HG03045 (cell line): ENCODE data around the gene ZNF860.
"Not testable (repeated sequence)": the region's sequence is repeated elsewhere in the genome, so short reads cannot be mapped to it uniquely, and the experiment has no call there.

Experiments used
- ATAC-seq: cut with Tn5 transposase; IDR thresholded peaks from one replicate; pipeline ENCODE4 v1.9.1; 2021; ENCODE audit warnings: mild to moderate bottlenecking, moderate library complexity; ENCODE audit not compliant: unreplicated experiment

Gene ZNF860

GRCh38 chr3:31996195-31996594, 14.6 kb downstream of the ZNF860 start:
- ATAC-seq: no peak

GRCh38 chr3:31997500-31997899, 15.9 kb downstream of the ZNF860 start:
- no peak for ATAC-seq

DNA sequence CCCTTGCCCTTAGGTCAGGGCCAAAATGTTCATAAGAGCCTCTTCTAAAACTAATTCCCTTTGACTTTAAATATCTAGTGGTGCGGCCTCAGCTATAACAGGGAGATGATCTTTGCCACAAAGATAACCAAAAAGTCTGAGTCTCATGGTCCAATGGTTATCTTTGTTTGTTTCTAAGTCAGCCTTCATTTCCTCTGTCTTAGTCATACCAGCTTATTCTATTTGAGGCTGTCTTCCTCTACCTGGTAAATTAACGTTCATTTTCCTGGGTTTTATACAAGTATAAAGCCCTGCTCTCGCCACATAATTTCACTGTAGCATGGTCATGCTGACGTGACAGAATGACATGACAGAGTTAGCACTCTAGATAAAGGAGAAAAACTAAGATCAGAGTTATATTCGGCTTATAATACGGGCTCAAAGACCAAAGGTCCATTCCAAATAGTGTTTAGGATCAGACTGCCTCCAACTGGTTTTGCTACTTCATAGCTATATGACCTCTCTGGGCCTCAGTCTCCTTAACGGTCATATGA, 18.4 kb downstream of the ZNF860 start:
- ATAC-seq: no peak

DNA sequence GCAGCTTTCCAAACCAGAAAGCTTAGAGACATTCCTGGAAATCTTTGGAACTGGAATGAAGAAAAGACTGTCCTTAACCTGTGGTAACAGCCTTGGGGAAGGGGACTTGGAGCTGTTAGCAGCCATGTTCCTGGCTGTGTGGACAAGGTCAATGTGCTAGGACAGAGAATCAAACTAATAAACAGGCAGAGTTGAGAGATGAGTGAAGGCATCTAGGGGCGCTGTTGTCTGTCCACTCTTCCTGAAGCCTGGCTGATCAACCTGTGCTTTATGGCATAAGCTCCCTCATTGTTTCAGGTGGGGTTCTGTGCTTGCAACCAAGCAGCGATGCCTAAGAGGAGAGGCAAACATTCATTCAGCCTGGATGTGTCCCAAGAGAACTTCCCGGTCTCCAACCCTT, 19.3 kb downstream of the ZNF860 start:
- no peak for ATAC-seq

DNA sequence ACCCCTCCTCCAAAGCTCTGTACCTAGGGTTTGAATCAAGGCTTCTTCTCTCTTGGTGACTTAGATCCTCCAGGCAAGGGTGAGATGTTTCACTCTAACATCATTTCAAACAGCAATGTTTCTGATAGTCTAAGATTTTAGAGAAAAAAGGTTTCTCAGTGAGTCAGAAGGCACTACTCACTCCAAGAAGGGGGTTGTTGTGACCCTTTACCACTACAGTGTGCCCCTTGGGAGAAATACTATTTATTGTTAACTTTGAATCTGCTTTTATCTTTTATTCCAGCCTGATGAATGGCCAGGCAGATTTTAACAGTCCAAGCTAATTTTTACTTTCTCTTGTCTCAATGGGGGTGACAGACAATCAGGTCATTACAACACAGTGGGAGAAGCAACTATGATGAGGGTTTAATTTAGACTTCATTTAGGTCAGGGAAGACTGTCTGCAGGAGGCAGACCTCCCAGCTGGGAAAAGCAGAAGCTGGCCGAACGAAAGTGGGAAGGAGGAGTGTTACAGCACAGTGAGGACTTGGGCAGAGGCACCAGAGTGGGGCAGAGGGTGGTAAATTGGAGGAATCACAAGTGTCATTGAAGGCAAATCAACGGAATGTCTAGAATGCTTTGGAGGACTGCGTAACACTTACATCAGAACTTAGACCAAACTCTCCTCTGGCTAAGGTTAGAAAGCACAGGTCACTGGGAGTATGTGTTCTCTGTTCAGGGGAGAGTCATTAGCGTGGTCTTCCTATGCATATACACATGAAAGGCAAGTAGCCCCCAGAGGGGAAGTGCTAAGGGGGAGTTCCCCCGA, 21.2 kb downstream of the ZNF860 start:
- ATAC-seq: no peak

DNA sequence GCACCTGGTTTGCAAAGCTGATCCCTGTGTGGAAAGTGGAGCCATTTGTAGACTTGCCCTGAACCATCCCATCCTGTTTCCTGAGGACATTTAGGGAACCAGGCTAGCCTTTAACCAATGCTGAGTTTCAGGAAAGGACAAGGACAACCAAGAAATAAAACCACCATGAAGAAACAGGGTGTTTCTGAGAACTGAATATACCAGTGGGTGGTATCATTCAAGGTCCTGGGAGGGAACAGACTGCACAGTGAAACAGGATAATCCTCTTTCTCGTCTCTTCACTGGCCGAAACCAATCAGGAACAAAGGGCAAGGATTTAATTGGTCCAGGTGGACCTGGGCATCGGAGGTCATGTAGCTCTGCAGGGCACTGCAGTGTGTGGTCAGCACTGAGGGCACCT, 21.8 kb downstream of the ZNF860 start:
- no peak for ATAC-seq

DNA sequence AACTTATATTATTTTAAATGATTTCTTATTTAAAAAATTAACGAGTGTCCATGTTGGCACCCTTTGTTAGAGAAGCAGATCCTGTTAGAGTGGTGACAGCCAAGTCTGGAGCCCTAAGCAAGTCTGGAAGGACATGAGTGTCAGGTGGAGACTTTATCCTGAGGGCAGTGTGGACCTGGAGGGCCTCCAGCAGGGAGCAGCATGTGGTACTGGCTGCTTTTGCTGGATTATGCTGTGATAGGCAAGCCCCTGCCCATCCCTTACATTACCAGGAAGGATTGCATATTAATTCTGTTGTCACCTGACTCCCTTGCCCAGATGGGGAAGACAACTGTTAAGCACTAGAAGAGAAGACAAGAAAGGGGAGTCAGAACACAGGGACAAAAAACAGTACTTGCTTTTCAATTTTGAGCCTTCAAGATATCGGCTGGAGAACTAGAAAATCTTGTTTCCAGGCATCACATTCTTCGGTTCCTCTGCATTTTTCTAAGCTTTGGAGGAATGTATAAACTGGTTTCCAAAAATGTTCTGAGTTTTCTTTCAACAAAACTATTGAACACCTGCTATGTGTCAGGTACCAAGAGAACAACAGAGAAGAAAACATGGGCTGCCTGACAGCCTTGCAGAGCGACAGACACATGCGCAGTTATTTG, 22.7 kb downstream of the ZNF860 start:
- no peak for ATAC-seq

DNA sequence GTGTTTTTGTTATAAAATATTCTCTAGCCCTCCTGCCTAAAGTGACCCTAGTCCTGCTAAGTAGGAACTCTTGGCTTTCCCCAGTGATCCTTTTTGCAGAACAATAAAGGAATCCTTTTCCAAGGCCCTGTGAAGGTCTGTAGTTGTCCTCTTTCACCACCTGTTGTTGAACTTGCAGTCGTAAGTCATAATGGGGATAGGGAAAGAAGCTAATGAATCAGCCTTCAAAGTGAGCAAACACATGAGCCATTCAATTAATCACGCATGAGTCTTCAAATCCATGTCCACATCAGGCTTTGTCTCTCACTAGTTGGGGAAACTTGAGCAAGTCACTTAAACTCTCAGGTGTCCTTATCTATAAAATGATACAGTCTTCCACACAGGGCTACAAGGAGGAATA, 27.6 kb downstream of the ZNF860 start:
- ATAC-seq: no peak

- no peak for ATAC-seq
Measured at GRCh38 chr3:32009957-32010356, 28.4 kb downstream of the ZNF860 start.

- ATAC-seq: not testable (repeated sequence)
Measured at GRCh38 chr3:32010699-32011098, 29.1 kb downstream of the ZNF860 start.

DNA sequence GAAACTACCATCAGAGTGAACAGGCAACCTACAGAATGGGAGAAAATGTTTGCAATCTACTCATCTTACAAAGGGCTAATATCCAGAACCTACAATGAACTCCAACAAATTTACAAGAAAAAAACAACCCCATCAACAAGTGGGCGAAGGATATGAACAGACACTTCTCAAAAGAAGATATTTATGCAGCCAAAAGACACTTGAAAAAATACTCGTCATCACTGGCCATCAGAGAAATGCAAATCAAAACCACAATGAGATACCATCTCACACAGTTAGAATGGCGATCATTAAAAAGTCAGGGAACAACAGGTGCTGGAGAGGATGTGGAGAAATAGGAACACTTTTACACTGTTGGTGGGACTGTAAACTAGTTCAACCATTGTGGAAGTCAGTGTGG, 34.1 kb downstream of the ZNF860 start:
- not testable (repeated sequence) for ATAC-seq

GRCh38 chr3:32017286-32017685, 35.7 kb downstream of the ZNF860 start:
- ATAC-seq: no peak

DNA sequence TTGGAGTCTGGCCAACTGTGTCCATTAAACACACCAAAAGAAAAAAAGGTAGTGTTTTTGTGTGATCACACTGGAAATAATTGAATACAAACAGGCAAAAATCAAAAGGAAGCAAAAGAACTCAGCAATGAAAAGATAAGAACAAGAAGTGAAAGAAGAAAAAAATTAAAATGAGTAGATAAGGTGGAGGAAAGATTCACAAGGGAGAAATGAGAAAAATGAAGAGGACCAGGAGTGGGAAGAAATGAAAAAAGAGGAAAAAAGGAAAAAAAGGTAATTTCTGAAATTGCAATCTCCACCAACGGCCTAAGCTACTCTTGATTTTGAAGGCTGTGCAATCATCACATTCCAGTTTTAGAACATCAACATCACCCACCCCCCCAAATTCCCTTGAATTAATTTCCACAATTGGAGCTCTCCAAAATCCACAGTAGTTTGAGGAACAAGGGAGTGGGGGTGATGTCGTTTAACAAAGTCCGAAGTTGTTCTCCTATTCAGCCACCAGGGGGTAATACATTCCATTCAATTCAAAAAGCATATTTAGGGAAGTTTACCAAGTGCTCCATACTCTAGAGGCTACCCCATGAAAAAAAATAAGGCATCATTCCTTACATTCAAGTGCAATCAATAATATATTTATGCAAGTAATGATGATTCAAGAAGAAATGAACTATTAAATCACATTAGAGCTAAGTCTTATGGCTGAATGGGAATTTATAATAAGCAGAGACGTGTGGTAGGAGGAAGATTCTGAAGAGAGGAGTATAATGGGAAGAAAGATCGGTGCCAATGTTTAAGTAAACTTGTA, 37.4 kb downstream of the ZNF860 start:
- ATAC-seq: no peak

GRCh38 chr3:32021155-32021554, 39.6 kb downstream of the ZNF860 start:
- ATAC-seq: no peak

DNA sequence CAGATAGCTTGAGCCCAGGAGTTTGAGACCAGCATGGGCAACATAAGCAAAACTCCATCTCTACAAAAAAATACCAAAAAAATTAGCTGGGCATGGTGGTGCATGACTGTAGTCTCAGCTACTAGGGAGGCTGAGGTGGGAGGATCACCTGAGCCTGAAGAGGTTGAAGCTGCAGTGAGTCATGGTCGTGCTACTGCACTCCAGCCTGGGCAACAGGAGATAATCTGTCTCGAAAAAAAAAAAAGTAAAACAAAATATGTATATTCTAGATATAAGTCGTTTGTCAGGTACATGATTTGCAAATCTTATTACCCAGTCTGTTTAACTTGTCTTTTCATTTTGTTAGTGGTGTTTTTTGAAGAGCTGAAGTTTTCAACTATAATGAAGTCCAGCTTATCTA, 40.2 kb downstream of the ZNF860 start:
- ATAC-seq: no peak

- no peak for ATAC-seq
Measured at GRCh38 chr3:32022947-32023346, 41.4 kb downstream of the ZNF860 start.

- ATAC-seq: no peak
Measured at GRCh38 chr3:32026593-32026992, 45.0 kb downstream of the ZNF860 start.

- ATAC-seq: no peak
Measured at GRCh38 chr3:32037932-32038267, 56.4 kb downstream of the ZNF860 start.

GRCh38 chr3:32041316-32041715, 59.8 kb downstream of the ZNF860 start:
- no peak for ATAC-seq
